ENCODE results near the gene DNAJA1. TPM values are rescaled to one million over a fixed set of nuclear protein-coding genes. Genes with fewer than 3 reads are reported as not detected.

DNAJA1 gene
- total RNA-seq, 1 experiment from 2014 or later = 53.2 TPM

- peak; percentile 48 for DNase-seq (ENCODE audit: low spot score)
Observed at GRCh38 chr9:33025572-33026342, 684 bp downstream of the DNAJA1 start.

- no peak for DNase-seq (ENCODE audit: low spot score)
Observed at GRCh38 chr9:33029231-33029786, 4.2 kb downstream of the DNAJA1 start.

DNA sequence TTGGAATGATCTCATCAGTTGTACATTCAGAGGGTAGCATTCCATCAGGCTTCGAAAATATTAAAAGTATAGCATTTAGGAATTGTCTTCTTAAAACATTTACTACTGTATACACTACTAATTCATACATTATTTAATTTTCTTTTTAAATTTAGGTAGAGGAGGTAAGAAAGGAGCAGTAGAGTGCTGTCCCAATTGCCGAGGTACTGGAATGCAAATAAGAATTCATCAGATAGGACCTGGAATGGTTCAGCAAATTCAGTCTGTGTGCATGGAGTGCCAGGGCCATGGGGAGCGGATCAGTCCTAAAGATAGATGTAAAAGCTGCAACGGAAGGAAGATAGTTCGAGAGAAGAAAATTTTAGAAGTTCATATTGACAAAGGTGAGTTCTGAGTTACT, 5.2 kb downstream of the DNAJA1 start:
- DNase-seq (ENCODE audit: low spot score) = no peak

DNA sequence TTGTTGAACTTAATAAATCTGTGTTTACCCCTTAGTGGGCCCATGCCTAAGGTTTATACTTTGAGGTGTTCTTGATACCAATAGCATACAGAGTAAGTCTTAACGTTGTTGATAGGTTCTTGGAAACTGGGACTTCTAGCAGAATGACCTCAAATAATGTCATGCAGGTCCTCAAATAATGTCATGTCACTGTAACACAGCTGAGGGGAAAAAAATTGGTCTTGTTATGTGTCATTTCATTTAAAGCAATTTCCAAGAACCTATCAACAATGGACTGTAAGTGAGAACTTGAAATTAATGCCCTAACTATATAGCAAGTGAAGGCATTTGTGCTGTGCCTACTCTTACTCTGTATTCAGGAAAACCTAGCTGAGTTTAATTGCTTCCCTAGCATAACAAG, 7.2 kb downstream of the DNAJA1 start:
- DNase-seq (ENCODE audit: low spot score) = no peak

DNA sequence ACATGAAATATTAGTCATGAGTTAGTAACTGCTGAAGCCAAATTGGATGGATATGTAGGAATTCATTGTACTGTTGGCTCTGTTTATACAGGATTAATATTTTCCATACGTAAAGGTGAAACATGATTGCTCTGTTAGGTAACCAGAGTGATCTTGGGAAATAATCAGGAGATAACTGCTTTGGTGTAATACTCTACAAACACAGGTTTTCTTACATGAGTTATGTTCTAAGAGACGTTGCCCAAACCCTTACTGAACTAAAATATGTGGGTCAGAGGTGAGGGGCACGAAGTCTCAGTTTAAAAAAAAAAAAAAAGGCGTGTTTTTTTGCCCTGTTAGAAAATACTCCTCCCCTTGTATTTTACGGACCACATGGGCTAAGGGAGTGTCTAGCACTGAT, 7.8 kb downstream of the DNAJA1 start:
- DNase-seq (ENCODE audit: low spot score) = no peak

- no peak for DNase-seq (ENCODE audit: low spot score)
Observed at GRCh38 chr9:33040792-33041431, 15.8 kb downstream of the DNAJA1 start.

GRCh38 chr9:33041432-33042188, 16.5 kb downstream of the DNAJA1 start:
- DNase-seq (ENCODE audit: low spot score) = peak; percentile 18

- DNase-seq (ENCODE audit: low spot score) = peak; percentile 54
Observed at GRCh38 chr9:33042473-33042872, 17.4 kb downstream of the DNAJA1 start.

DNA sequence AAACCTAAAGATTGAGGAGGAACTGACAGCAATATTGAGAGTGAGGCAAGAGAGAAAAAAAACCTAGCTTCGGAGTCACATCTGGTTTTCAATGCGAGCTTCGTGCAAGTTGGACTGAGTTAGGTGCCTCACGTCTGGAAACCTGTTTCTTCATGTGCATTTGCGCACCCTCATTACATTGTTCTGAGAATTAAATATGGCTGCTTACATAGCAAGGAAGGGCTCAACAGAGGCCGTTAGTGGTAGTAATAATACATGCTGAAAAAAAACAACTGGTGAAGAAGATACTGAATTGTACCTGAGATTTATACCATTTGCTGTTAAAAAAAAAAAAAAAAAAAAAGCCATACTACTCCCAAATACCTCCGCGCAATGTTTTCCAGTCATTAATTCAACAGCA, 18.6 kb downstream of the DNAJA1 start:
- DNase-seq (ENCODE audit: low spot score) = no peak

DNA sequence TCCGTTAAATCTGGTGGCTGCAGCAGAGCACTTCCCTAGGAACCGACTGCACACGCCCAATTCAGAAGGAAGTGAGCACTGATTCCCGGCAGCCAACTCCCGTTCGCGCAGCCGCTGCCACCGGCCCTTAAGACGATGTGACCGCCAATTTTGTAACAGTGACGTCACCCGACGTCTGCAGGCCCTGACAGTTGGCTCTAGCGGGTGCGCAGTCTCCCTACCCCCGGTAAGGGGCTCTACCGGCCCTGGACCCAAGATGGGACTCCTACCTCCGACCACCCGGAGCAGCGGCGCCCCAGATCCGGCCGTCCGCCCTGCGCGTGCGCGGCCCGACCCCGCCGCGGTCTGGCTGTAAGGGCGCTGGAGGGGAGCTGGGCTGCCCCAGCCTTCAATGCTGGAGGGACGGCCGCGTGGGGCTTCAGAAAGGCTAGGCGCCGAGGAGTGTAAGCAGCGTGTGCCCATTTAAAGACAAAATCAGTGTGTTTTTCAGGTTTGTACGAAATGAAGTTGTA, 19.1 kb downstream of the DNAJA1 start:
- peak; percentile 81 for DNase-seq (ENCODE audit: low spot score)

GRCh38 chr9:33044677-33045282, 19.7 kb downstream of the DNAJA1 start:
- DNase-seq (ENCODE audit: low spot score) = peak; percentile 72

- no peak for DNase-seq (ENCODE audit: low spot score)
Observed at GRCh38 chr9:33046061-33046460, 21.0 kb downstream of the DNAJA1 start.

DNA sequence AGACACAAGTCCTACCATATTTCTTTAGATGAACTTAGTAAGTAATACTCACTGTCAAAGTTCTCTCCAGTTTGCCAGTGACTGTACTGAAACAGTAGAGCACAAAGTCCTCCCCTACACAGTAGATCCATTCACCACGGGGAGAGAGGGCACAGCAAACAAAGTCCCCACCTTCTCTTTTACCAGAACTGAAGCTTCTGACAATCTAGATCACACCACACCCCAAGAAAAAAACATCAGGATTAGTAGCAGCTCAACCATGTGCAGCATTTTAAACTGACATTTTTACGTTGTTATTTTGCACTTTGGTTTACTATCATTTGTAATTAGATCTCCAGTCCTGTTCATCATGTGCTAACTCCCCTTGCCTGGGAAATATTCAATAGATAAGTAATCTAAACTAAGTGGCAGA, 23.0 kb downstream of the DNAJA1 start:
- no peak for DNase-seq (ENCODE audit: low spot score)

- DNase-seq (ENCODE audit: low spot score) = no peak
Observed at GRCh38 chr9:33049680-33050361, 24.7 kb downstream of the DNAJA1 start.

DNA sequence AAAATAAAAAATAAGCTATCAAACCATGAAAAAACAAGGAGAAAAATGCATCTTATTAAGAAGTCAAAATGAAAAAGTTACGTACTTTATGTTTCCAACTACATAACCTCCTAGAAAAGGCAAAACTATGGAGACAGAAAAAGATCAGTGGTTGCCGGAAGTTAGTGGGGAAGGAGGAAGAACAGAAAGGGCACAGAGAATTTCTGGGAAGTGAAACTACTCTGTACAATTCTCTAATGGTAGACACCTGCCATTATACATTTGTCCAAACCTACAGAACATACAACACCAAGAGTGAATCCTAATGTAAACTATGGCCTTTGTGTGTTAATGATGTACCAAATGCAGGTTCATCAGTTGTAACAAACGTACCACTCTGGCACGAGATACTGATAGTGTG, 26.1 kb downstream of the DNAJA1 start:
- no peak for DNase-seq (ENCODE audit: low spot score)

DNA sequence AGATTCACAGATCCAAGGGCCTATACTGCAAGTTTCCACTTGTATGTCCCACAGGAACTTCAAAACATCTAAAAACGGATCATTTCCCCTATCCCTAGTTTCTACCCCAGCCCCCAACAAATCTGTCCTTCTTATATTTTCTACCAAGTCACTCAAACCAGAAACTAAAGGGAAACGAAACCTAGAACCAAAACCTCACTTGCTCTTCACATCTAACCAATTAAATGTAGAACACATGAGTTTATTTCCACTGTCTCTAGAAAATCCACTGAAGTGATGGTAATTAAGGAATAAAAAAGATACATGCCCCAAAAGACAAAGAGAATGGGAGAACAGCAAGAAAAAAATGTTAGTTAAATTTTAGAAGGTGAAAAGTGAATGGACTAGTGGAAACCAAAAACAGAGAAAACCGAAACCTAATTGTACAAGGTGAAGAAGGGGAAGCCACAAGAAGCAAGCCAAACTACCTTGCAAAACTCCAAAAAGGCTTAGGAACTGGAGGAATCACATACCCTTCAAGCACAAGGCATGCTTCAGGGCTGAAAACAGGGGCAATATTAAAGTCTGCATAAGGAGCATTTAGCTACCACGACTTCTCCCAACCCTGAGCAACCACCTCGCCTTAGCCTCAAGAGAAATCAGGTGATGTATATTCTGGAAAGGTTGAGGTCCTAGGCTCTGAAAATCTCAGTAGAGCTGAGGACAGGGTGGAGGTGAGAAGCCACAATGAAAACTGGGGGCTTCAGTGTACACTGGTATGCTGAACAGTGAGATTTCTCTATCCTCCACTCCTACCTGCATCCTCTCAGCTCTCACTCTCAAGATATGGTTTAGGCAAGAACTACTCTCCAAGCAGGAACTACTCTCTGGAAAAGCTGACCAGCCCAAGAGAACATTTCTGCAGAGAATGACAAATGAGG, 40.3 kb downstream of the DNAJA1 start:
- DNase-seq (ENCODE audit: low spot score) = no peak

GRCh38 chr9:33068991-33069390, 43.9 kb downstream of the DNAJA1 start:
- DNase-seq (ENCODE audit: low spot score) = no peak

DNA sequence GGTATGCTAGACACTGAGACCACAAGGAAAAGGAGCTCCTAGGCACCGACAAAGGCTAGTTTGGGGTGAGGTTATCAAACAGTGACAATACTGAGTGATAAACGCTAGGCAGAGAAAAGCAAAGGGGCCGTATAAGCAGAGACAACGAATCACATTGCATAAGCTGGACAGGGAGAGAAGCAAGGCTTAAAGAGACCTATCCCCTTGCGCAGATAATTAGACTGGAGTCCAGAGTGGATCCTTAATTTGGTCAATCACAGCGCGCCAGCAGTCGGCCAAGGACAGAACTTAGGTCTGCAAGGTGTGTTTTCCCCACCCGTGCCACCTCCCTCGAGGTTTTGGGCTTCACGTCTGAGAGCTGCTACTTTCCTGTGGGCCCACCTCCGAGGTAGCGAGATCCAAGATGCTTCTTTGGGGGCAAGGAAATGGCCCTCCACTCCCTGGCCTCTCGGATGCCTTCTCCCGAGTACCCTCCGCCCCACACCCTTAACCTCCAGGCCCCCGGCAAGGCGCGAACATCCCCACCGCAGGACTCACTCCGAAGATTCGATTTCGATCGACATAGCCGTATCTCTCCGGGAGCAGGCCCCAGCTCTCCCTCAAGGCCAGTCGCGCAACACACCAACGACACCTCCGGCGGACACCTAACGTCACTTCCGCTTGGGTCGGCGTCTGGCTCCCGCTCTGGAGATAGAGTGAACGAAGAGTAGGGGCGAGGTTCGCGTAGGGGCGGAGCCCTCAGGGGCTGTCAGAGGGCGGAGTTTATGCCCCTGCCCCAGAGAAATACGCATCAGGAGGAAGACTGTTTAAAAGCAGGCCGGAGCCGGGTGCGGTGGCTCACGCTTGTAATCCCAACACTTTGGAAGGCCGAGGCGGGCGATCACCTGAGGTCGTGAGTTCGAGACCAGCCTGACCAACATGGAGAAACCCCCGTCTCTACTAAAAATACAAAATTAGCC, 51.3 kb downstream of the DNAJA1 start, which contains the start of gene SMU1:
Gene SMU1, minus strand, starts transcription at position 629 of the 959 bp plus-strand sequence. Its CDS starts 66 bp downstream, at position 563.
- DNase-seq (ENCODE audit: low spot score) = peak; percentile 97

Measured in HT-29 (cell line).